Measurements from ENCODE around the gene TAS2R60. TPM values are rescaled to one million over a fixed set of nuclear protein-coding genes. Genes with fewer than 3 reads are reported as not detected.
"Not testable (repeated sequence)": the region's sequence is repeated elsewhere in the genome, so short reads cannot be mapped to it uniquely, and the experiment has no call there.

Gene TAS2R60
- polyA plus RNA-seq, 5 donors = not detected

DNA sequence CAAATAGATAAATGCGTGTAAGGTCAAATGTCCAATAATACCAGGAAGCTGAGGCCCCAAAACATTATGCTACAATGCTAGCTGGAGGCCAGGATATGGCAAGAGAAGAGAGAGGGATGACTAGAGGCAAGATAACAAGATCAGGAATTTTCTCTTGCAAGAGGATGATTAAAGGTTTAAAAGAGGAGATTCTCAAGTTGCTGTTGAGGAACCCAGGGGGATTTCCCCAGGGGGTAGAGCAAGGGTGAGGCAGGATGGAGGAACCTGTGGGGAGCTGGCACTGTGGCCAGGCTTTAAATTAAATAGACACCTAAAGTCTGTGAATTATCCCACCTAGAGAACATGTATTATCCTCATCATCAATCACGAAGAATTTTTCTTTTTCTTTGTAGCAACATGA is 3.4 kb upstream of the TAS2R60 start:
- DNase-seq = no peak

DNA sequence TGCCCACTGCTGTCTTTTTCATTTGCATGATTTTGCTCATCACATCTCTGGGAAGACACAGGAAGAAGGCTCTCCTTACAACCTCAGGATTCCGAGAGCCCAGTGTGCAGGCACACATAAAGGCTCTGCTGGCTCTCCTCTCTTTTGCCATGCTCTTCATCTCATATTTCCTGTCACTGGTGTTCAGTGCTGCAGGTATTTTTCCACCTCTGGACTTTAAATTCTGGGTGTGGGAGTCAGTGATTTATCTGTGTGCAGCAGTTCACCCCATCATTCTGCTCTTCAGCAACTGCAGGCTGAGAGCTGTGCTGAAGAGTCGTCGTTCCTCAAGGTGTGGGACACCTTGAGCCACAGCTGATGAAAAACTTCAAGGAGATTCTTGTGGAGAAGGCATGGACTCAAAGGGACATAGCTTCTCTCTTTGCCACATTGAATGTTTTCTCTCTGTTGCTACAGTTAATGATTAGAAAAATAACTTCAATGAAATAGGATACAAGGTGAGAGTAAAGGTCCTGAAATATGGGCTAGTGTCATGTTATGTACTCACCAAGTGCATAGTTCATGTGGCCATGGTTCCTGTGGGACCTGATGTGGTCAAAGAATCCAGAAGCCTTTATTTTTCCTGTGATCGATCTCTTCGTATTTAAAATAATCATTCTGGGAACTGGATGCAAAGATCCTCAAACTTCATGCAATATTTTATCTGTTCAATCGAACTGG is 970 bp downstream of the TAS2R60 start:
- no peak for DNase-seq

- no peak for DNase-seq
Observed at GRCh38 chr7:143444785-143445184, 1.5 kb downstream of the TAS2R60 start.

GRCh38 chr7:143447466-143447865 is 4.2 kb downstream of the TAS2R60 start:
- no peak for DNase-seq

GRCh38 chr7:143448429-143448828 is 5.2 kb downstream of the TAS2R60 start:
- DNase-seq = no peak

- no peak for DNase-seq
Observed at GRCh38 chr7:143449793-143450192, 6.5 kb downstream of the TAS2R60 start.

DNA sequence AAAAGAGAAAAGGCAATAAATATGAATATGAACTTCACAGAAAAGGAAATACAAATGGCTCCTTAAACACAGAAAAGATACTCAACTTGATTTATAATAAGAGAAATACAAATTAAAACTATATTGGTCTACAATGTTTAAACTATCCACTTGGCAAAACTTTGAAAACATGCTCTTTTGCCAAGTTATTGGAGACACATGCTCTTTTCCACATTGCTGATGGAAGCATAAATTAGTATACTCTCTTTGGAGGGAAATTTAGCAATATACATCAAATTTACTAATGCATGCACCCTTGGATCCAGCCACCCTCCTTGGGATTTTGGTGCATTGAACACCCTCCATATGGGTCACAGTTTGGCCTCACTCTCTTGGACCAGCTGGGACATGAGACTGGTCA is 7.9 kb downstream of the TAS2R60 start:
- DNase-seq = peak in 1 of 2 donors; percentile 9

- DNase-seq = no peak
Observed at GRCh38 chr7:143451746-143452145, 8.5 kb downstream of the TAS2R60 start.

GRCh38 chr7:143452495-143452894 is 9.2 kb downstream of the TAS2R60 start:
- DNase-seq = no peak

DNA sequence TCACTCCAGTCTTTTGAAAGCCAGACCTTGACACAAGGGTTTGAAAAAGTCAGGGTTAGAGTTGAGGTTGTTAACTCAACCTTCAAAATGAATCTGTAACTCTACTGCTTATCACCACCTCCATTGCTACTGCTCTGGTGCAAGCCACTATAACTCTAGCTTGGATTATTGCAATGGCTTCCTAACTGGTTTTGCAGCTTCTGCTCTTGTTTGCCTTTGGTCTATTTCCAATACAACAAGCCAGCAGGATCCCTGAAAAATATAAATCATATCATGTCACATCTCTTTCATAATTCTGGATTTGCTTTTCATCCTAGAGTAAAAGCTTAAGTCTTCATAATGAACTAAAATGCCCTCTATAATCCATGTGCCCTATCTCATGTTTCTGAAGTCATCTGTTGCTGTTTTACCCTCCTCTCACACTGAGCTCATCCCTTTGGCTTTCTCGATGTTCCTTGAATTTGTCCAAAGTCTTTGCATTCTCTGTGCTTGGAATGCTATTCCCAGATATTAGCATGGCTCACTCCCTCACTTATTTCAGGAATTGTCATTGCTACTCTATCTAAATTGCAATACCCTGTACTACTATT is 10.9 kb downstream of the TAS2R60 start:
- DNase-seq = no peak

GRCh38 chr7:143455491-143455890 is 12.2 kb downstream of the TAS2R60 start:
- DNase-seq = no peak

DNA sequence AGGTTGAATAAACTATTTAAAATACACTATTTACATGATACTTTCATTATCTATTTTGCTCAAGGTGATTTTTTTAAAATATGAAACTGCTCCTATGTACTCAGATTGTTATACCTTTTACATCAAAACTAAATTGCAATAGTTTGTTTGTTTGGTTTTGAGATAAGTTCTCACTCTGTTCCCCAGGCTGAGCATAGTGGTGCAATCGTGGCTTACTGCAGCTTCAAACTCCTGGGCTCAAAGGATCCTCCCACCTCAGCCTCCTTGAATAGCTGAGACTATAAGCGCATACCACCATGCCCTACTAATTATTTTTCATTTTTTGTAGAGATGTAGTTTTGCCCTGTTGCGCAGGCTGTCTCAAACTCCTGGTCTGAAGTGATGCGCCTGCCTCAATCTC is 12.7 kb downstream of the TAS2R60 start:
- no peak for DNase-seq

GRCh38 chr7:143456992-143457793 is 13.9 kb downstream of the TAS2R60 start:
- no peak for DNase-seq

GRCh38 chr7:143458263-143458662 is 15.0 kb downstream of the TAS2R60 start:
- DNase-seq = no peak

- DNase-seq = no peak
Observed at GRCh38 chr7:143458681-143459080, 15.4 kb downstream of the TAS2R60 start.

DNA sequence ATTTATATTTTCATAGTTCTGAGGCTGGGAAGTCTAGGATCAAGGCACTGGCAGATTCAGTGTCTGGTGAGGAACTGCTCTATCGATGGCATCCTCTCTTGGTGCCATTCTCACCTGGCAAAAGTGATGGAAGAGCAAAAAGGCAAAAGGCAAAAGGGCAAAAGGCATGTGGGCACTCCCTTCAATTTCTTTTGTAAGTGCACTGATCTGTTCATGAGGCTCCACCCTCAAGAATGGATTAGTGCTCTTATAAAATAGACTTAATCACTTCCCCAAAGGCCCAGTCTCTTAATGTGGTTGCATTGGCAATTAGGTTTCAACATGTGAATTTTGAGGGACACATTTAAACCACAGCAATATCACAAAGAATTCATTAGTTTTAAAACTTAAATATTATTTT is 16.1 kb downstream of the TAS2R60 start:
- DNase-seq = no peak

DNA sequence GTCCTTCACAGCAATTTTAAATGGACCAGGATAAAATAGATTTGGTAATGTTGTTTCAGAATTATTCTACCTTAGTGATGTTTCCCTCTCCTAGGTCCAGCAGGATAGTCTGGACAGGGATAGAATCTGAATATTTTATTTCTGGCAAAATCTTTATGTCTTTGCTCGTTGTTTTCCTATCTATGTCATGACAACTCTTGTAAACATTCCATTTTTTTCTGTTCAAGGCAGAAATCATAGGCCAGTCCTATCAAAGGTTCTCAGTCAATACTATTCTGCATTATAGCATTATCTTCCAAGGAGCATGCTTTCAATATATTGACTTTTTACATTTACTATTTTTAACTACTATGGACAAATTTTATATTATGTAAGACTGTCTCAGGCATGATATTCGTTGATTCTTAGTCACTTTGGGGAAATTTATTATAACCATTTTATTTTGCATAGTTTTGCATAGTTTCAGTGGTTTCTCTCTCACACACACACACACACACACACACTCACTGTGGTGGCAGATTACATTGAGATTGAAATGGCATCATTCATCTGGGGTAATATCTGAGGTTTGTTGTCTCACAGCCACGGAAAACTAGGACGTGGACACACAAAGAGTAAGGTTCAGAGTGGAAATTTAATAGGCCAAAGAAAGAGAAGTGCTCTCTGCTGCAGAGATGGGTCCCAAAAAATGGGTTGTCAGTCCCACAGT is 17.2 kb downstream of the TAS2R60 start:
- DNase-seq = no peak

DNA sequence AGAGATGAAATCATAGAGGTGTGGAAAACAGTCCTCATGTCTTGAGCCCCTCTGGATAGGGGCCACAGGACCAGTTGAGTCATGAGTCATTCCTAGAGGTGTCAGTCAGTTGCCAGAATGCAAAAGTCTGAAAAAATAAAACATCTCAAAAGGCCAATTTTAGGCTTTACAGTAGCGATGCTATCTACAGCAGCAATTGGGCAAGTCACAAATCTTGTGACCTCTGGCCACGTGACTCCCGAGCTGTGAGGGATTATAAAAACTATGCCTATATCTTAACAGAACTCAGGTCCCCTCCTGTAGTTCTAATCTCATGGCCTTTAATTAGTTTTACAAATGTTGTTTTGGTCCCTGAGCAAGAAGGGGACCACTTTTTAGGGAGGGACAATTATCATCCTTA is 18.8 kb downstream of the TAS2R60 start:
- no peak for DNase-seq

DNA sequence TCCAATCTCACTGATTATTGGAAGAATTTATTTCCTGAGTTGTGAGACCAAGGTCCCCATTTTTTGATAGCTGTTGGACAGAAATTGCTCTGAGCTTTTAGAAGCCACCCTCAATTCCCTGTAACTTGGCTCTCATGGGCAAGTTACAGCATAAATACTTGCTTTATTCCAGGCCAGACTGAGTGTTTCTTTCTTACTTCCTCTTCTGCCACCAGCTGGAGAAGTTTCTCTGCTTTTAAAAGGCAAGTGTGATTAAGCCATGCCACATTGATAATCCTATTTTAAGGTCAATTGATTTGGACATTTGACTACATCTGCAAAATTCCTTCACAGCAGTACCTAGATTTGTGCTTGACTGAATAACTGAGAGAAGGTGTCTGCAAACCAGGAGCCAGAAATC is 20.3 kb downstream of the TAS2R60 start:
- DNase-seq = no peak

DNA sequence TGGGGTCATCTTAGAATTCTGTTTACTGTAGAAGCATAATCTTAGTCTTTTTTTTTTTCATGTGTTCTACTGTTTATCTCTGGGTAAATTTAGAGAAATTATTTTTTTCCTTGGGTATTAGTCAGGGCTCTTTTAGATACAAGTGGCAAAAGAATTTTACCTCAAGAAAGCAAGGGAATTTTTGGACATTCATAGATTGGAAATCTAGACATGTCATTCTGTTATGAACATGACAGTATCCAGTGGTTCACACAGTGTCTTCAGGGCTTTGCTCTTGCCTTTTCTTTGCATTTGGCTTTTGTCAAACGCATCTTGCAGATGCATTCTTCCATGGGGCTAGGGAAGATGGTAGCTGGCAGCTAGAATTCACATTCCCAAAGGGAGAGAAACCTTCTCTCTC is 20.7 kb downstream of the TAS2R60 start:
- DNase-seq = no peak

DNA sequence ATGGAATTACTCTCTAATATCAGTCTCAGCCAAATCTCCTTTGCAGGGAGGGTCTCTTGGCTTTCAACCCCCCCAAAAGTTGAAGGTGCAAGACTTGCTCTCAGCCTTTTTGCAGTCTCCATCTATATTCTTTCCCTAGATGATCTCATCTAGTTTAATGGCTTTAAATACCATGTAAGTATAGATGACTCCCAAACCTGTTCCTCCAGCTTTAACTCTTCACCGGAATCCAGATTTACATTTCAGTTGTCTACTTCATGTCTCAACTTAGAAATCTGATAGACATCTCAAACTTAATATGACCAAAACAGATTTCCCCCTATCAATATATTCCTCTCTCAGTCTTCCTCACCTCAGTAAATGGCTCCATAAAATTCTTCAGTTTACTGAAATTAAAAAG is 24.5 kb downstream of the TAS2R60 start:
- DNase-seq = no peak

DNA sequence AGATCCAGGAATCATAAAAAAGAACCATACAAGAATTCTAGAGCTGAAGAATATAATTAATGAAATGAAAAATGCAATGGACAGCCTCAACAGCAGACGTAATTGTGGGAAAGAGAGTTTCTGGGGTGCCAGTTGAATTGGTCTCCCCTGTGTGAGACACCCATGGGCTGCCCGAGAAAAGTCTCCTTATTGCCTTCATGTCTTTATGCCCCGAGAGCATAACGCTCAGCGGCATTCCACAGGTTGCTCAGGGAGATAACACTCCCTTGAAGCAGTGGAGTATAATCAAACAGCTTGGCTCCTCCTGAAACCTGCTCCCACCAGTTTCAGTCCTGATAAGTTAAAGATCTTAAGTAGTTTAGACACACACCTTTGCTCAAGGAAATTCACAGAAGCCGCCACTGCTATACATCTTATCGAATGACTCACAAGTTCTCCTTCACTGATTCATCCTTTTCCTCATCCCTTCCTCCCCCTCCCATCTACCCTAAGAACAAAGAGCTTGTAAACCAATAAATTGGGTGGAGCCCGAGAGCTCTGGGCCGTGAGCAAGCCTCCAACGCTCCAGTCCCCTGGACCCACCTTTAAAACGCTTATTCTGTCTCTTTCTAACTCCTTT is 28.9 kb downstream of the TAS2R60 start:
- not testable (repeated sequence) for DNase-seq

All from right lung (tissue), 5 donors.